Posterior cingulate gyrus (tissue), 11 donors: Measurements from ENCODE around the gene ELF5.
A peak's percentile ranks its signal among the peaks of the same experiment; 100 is the strongest.

ENCODE experiments used
- DNase-seq, 10 donors: peaks; one replicate each; pipeline versions ENCODE4 v3.0.0 to v3.0.0-alpha.2; 2020 to 2021; ENCODE audit warnings: mixed read lengths in 3 of 10
- intact Hi-C: fragments of 100-400 bp; cut with DNase I; formaldehyde crosslinking; loops from one replicate; pipeline ENCODE4 v1.15.1; 2023

The ELF5 gene

DNA sequence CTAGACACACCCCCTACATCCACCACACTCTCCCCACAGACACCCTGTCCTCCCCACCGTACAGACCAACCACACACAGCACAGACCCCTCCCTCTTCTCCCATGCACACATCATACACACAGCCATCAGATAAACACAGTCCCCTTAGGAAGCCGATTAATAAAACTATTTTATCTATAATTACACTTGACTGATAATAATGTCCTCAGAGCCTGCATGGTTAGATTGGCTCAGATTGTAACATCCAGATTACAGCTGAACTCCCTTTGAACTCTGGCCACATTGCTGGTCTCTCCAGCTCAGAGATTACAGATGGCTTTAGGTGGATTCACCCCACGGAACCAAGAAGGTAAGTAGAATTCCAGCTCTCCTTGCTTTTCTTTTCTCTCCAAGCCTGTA, 9.5 kb upstream of the ELF5 start:
- no peak for DNase-seq
- intact Hi-C loops = no loop called here

DNA sequence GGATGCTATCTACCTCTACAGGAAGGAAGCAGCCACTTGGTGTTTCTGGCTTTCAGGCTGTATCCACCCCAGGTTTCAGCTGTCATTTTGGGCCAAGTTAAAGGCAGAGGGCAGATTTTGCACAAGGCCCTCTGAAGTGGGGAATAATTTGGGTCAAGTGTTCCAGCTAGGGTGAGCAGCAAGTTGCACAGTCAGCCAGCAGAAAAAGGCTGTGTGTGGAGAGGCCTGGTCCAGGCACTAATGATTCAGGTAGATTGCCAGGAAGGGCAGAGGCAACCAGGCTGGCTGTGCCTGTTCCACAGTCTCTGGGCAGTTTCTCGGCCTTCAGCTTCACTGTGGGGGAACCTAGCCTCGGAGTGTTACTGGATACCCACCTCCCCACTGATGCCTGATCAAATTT, 8.6 kb upstream of the ELF5 start:
- intact Hi-C loops = no loop called here
- no peak for DNase-seq

GRCh38 chr11:34521265-34521664, 7.7 kb upstream of the ELF5 start:
- DNase-seq = no peak
- intact Hi-C loops = no loop called here

- intact Hi-C loops = no loop called here
- DNase-seq = no peak
These were observed 6.1 kb upstream of the ELF5 start for GRCh38 chr11:34519595-34520235.

DNA sequence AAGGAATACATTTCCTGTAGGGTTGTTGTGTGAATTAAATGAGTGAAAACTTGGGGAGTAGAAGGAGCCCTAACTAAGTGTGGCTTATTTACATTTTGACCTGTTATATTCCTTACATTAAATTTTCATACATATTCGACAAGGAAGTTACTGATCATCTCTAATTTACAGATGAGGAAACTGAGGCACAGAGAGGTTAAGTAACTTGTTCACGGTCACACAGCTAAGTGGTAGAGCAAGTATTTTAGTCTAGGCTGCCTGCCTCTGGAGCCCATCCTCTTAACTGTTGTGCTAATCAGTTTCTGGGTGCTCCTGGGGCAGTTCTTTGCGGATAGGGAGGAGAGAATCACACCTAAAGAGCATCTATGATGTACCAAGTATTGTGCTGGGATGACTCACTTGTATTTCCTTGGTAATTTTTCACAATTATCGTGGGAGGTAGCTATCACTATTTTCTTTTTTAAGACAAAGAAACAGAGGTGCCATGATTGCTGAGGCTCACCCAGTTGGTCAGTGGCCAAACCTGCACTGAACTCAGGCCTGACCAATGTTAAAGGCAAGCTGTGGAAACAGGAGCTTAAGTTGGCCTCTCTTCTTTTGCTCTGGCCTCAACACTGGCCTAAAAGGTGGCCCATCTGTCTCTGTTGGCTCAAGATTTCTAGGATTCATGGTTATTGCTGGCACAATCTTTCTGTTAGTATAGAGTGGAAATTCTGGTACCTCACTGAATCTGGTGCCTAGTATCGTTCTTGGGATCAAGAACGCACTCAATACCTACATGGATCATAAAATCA, 2.9 kb upstream of the ELF5 start:
- intact Hi-C loops = no loop called here
- no peak for DNase-seq

DNA sequence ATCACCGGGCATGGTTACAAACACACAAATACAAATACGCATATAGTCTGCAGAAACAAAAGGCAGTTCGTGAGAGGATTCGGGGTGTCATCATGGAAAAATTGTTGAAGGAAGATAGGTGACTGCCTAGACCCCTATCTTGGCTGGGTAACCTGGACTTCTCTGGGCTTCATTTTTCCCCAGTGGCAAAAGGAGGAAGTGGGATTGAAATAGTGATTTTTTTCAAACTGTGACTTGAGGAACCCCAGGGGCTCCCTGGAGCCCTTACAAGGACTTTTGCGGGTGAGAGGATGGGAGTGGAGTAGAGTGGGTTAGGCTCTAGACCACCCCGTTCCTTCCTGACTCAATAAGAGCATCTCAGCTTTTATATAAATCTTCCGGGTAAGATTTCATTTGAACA, 1.0 kb upstream of the ELF5 start:
- intact Hi-C loops = loop anchor here (5.0 kb wide), 2 partner anchors 33 to 378 kb away; no protein-coding TSS in a partner anchor
- DNase-seq = no peak

DNA sequence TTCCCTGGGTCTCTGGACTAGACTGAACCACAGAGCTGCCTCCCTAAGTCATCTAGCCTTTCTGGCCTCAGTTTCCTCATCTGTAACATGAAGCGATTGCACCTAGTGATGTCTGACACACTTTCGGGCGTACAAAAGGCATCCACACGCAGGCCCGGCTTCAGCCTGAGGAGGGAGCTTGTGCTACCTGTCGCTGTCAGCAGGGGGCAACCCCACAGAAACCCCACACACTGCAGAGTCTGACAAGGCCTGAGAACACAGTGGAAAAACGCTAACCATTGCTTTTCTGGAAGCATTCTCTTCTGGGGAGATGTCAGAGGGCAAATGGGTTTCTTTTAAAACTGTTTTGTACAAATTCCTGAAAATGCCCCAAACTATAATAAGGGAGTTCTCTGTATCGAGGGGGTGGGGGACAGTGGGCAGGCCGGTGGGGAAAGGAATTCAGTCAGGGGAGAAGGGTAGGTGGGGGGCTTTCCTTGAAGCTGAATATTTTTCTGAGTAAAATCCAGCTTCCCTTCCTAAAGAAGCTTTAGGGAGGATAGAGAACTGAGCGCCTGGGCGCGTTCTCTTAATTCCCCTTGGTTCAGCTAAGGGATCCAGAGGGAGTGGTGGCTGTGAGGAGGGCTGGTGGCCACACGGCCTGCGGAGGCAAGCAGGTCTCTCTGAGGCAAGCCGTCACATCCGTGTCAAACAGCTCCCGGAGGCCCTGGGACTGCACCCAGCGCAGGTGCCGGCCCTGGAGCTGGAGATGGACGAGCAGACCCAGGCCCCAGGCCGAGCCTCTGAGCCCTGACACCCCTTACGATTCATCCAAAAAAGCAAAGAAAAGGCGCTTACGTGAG, 533 bp downstream of the ELF5 start:
- peak in 7 of 10 donors; percentile 34 to 92 (median 59) for DNase-seq
- intact Hi-C loops = loop anchor here (5.0 kb wide), 2 partner anchors 34 to 379 kb away; no protein-coding TSS in a partner anchor

- intact Hi-C loops = loop anchor here (5.0 kb wide), 2 partner anchors 37 to 382 kb away; no protein-coding TSS in a partner anchor
- DNase-seq = no peak
These were observed 2.9 kb downstream of the ELF5 start for GRCh38 chr11:34510673-34511072.

- intact Hi-C loops = loop anchor here (5.0 kb wide), 2 partner anchors 37 to 382 kb away; no protein-coding TSS in a partner anchor
- no peak for DNase-seq
These were observed 3.4 kb downstream of the ELF5 start for GRCh38 chr11:34510218-34510617.

- intact Hi-C loops = no loop called here
- no peak for DNase-seq
These were observed 4.2 kb downstream of the ELF5 start for GRCh38 chr11:34509336-34509876.

DNA sequence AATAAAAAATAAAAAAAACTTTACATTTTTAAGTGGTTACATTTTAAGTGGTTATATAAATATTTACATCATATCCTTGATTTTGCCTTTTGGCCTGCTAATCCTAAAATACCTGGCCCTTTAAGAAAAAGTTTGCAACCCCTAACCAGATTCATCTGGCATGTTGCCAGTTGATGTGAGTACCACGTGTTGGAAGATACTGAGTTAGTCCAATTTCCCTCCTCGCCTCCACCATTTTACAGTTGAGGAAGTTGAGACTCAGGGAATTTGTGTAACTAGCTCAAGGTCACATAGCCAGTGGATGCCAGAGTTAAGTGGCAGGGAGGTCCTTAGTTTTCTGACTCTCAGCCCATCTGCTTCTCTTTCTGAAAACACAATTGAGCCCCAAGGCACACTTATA, 5.1 kb downstream of the ELF5 start:
- intact Hi-C loops = no loop called here
- no peak for DNase-seq

GRCh38 chr11:34507610-34508009, 6.0 kb downstream of the ELF5 start:
- no peak for DNase-seq
- intact Hi-C loops = no loop called here

DNA sequence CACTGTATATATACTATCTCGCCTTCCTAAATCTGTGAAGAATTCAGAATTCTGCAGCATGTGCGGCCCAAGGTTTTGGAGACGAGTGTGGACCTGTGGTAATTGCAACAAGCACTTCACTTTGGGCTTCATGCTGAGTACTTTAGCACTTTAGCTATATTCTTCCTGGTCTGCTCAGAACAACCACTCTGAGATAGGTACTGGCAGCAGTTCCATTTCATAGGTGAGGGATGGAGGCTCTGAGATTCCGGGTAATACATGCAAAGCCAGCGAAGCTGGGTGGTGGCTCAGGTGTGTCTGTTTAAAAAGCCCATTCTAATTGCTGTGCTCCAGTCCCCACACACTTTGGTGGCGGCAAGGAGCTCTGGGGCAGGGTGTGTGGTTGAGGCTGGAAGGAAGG, 6.4 kb downstream of the ELF5 start:
- DNase-seq = no peak
- intact Hi-C loops = no loop called here

- no peak for DNase-seq
- intact Hi-C loops = no loop called here
These were observed 7.7 kb downstream of the ELF5 start for GRCh38 chr11:34505874-34506273.

GRCh38 chr11:34502949-34503348, 10.6 kb downstream of the ELF5 start:
- no peak for DNase-seq
- intact Hi-C loops = no loop called here

DNA sequence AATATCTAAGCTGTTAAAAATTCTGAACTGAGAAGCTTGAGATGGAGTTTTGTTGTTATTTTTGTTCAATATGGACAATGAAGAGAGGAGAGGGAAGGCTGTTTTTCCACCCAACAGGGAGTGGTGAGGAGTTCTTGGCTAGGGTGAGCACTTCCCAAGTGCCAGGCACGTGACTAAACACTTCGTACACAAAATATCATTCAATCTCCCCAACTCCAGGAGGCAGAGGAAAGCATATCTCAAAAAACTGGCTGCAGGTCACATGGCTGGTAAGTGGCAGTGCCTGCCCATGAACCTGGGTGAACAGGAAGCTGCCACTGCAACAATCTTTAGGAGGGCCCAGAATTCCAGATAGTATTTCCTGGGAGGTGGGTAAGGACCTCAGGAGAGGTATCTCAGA, 11.6 kb downstream of the ELF5 start:
- intact Hi-C loops = no loop called here
- no peak for DNase-seq

- intact Hi-C loops = no loop called here
- DNase-seq = peak in 1 of 10 donors; percentile 63
These were observed 12.1 kb downstream of the ELF5 start for GRCh38 chr11:34501500-34501899.

- no peak for DNase-seq
- intact Hi-C loops = loop anchor here (10.0 kb wide), 1 partner anchor 325 kb away; no protein-coding TSS in a partner anchor
These were observed 13.7 kb downstream of the ELF5 start for GRCh38 chr11:34499719-34500500.

DNA sequence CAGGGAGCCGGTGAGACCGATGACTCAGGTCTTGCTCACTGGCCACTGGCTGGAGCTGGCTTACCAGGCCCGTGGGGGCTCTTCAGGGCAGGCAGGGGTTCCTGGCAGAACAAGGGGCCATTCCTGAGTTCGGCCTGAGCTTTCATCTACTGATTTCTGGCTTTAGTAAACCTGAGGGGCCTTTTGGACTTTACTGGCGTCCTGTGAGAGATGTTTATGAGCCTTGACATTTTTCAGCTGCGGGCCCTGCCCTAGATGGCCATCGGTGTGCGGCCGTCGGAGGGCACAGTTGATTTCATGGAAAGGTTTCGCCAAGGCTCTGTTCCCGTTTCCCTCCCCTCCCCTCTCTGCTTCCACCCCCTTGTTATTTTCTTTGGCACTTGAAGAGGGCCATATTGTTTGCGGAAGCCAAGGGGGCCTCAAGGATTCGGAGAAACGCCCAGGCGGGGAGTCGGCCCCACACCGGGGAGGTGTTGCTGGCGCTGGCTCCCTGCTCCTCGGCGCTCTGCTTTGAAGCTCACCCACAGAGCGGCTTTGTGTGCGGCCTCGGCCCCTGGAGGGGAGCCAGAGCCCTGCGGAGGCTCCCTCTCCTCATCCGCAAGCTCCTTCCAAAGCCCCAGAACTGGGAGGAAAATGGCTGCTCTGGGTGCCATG, 17.7 kb downstream of the ELF5 start:
- intact Hi-C loops = loop anchor here (10.0 kb wide), 1 partner anchor 321 kb away; no protein-coding TSS in a partner anchor
- peak in 4 of 10 donors; percentile 43 to 88 (median 83) for DNase-seq
